ENCODE measurements around the gene MRPL48.
"Not testable (repeated sequence)": the region's sequence is repeated elsewhere in the genome, so short reads cannot be mapped to it uniquely, and the experiment has no call there.

The MRPL48 gene

DNA sequence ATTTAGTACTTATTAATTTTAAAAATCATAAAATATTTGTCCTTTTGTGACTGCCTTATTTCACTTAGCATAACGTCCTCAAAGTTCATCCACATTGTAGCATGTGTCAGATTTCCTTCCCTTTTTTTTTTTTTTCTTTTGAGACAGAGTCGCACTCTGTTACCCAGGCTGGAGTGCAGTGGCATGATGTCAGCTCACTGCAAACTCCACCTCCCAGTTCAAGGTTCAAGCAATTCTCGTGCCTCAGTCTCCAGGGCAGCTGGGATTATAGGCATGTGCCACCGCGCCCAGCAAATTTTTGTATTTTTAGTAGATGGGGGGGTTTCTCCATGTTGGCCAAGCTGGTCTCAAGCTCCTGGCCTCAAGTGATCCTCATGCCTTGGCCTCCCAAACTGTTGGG, 37.4 kb upstream of the MRPL48 start:
- Histone ChIP-seq H3K9ac (ENCODE audit: low read length) (no peak overlapping the region), H3K36me3 (ENCODE audit: low read length) (no peaks in the 10 kb centered on the region), H3K79me2 (ENCODE audit: insufficient read depth, low read length) (peaks cover 90% of the 10 kb centered on the region)

DNA sequence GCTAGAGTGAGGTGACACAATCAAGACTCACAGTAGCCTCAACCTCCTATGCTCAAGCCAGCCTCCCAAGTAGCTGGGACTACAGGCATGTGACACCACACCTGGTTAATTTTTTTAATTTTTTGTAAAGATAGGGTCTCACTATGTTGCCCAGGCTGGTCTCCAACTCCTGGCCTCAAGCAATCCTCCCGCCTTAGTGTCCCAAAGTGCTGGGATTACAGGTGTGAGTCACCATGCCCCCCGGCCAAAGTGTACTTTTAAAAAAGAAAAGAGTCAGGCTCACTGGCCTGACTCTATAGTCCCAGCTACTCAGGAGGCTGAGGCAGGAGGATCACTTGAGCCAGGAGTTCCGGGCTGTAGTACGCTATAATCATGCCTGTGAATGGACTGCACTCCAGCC, 36.8 kb upstream of the MRPL48 start:
- H4K20me1 ChIP-seq (ENCODE audit: low read depth, low read length), result not testable (repeated sequence)

More for the DNA sequence above, 37.4 kb upstream of the MRPL48 start:
- H3K4me2 ChIP-seq (ENCODE audit: low read depth, low read length, poor library complexity, severe bottlenecking), result no peak overlapping the region
- H3K9me2 ChIP-seq (replicated peaks; ENCODE audit: insufficient read depth, low read length), result no peaks in the 10 kb centered on the region
- peaks cover 6% of the 10 kb centered on the region; the same call in 1 of the 2 replicates for H3F3A ChIP-seq (ENCODE audit: insufficient read depth)
- H3K27ac ChIP-seq (ENCODE audit: low read depth, low read length), result no peak overlapping the region
- peaks cover 7% of the 10 kb centered on the region; the same call in 1 of the 2 replicates for H4K20me1 ChIP-seq (ENCODE audit: low read depth, low read length)
- H3K9me3 ChIP-seq (ENCODE audit: insufficient read depth, low read length), result no peaks in the 10 kb centered on the region
- TF ChIP-seq CTCF (IDR thresholded peaks at IDR 0.05; ENCODE audit: insufficient read depth, low read length, poor library complexity, severe bottlenecking), result no peak
- no peak for TF ChIP-seq EZH2phosphoT487 (conservative IDR thresholded peaks at IDR 0.05; ENCODE audit: low read length)
- H3K4me3 ChIP-seq (ENCODE audit: insufficient read depth, low read length, poor library complexity, severe bottlenecking), result no peak overlapping the region
- H3K27me3 ChIP-seq (ENCODE audit: low read length), result no peaks in the 10 kb centered on the region
- H2AFZ ChIP-seq (ENCODE audit: low read depth, low read length, severe bottlenecking), result no peak overlapping the region

DNA sequence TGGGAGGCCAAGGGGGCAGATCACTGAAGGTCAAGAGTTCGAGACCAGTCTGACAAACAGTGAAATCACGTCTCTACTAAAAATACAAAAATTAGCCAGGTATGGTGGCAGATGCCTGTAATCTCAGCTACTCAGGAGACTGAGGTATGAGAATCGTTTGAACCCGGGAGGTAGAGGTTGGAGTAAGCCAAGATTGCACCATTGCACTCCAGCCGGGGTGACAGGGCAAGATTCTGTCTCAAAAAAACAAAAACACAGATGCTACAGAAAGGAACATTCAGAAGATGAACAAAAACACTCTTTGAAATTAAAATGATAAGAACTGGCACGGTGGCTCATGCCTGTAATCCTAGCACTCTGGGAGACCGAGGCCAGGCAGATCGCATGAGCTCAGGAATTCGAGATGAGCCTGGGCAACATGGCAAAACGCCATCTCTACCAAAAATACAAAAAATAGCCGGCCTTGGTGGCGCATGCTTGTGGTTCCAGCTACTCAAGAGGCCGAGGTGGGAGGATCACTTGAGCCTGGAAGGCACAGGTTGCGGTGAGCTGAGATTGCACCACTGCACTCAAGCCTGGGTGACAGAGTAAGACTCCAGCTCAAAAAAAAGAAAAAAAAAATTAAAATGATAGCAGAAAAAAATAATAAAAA, 35.3 kb upstream of the MRPL48 start:
- no peaks in the 10 kb centered on the region for H3K27me3 ChIP-seq (ENCODE audit: low read length)
- H3K9ac ChIP-seq (ENCODE audit: low read length), result no peak overlapping the region
- TF ChIP-seq EZH2phosphoT487 (conservative IDR thresholded peaks at IDR 0.05; ENCODE audit: low read length) (no peak), CTCF (IDR thresholded peaks at IDR 0.05; ENCODE audit: insufficient read depth, low read length, poor library complexity, severe bottlenecking) (no peak)
- H3K36me3 ChIP-seq (ENCODE audit: low read length), result no peaks in the 10 kb centered on the region
- no peak overlapping the region for H3K4me3 ChIP-seq (ENCODE audit: insufficient read depth, low read length, poor library complexity, severe bottlenecking)
- H3K9me2 ChIP-seq (replicated peaks; ENCODE audit: insufficient read depth, low read length), result no peaks in the 10 kb centered on the region
- no peak overlapping the region for H3K4me2 ChIP-seq (ENCODE audit: low read depth, low read length, poor library complexity, severe bottlenecking)
- H3K79me2 ChIP-seq (ENCODE audit: insufficient read depth, low read length), result peaks cover 86% of the 10 kb centered on the region
- H3F3A ChIP-seq (ENCODE audit: insufficient read depth), result peaks cover 6% of the 10 kb centered on the region; the same call in 1 of the 2 replicates
- H4K20me1 ChIP-seq (ENCODE audit: low read depth, low read length), result peaks cover 7% of the 10 kb centered on the region; the same call in 1 of the 2 replicates
- no peak overlapping the region for H2AFZ ChIP-seq (ENCODE audit: low read depth, low read length, severe bottlenecking)
- no peaks in the 10 kb centered on the region for H3K9me3 ChIP-seq (ENCODE audit: insufficient read depth, low read length)
- H3K27ac ChIP-seq (ENCODE audit: low read depth, low read length), result no peak overlapping the region

More for the DNA sequence above, 36.8 kb upstream of the MRPL48 start:
- H3K36me3 ChIP-seq (ENCODE audit: low read length); H3K27me3 ChIP-seq (ENCODE audit: low read length); H3K9me3 ChIP-seq (ENCODE audit: insufficient read depth, low read length); H3K9me2 ChIP-seq (replicated peaks; ENCODE audit: insufficient read depth, low read length); H3K27ac ChIP-seq (ENCODE audit: low read depth, low read length); H3K4me3 ChIP-seq (ENCODE audit: insufficient read depth, low read length, poor library complexity, severe bottlenecking); H3K9ac ChIP-seq (ENCODE audit: low read length); H3F3A ChIP-seq (ENCODE audit: insufficient read depth); H3K4me2 ChIP-seq (ENCODE audit: low read depth, low read length, poor library complexity, severe bottlenecking); H2AFZ ChIP-seq (ENCODE audit: low read depth, low read length, severe bottlenecking): not testable (repeated sequence)
- peaks cover 88% of the 10 kb centered on the region for H3K79me2 ChIP-seq (ENCODE audit: insufficient read depth, low read length)

DNA sequence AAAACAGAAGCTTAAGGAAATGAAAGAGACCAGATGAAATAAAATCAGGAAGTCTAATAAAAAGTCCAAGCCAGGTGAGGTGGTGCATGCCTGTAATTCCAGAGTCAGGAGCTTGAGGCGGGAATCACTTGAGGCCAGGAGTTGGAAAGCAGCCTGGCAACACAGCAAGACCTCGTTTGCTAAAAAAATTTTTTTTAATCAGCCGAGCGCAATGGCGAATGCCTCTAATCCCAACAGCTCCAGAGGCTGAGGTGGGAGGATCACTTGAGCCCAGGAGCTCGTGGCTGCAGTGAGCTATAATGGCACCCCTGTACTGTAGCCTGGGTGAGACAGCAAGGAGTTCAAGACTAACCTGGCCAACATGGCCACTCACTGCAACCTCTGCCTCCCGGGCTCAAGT, 34.8 kb upstream of the MRPL48 start:
- Histone ChIP-seq H4K20me1 (ENCODE audit: low read depth, low read length) (0 out of 2 replicates have a peak, but pooled peaks cover 6% of the 10 kb centered on the region), H3F3A (ENCODE audit: insufficient read depth) (0 out of 2 replicates have a peak, but pooled peaks cover 2% of the 10 kb centered on the region)

More for the DNA sequence above, 34.8 kb upstream of the MRPL48 start:
- TF ChIP-seq EZH2phosphoT487 (conservative IDR thresholded peaks at IDR 0.05; ENCODE audit: low read length), result no peak
- no peak for TF ChIP-seq CTCF (IDR thresholded peaks at IDR 0.05; ENCODE audit: insufficient read depth, low read length, poor library complexity, severe bottlenecking)
- Histone ChIP-seq H3K27me3 (ENCODE audit: low read length) (no peaks in the 10 kb centered on the region), H3K27ac (ENCODE audit: low read depth, low read length) (no peak overlapping the region), H3K9me2 (replicated peaks; ENCODE audit: insufficient read depth, low read length) (no peaks in the 10 kb centered on the region), H3K4me2 (ENCODE audit: low read depth, low read length, poor library complexity, severe bottlenecking) (no peak overlapping the region), H3K36me3 (ENCODE audit: low read length) (no peaks in the 10 kb centered on the region), H3K4me3 (ENCODE audit: insufficient read depth, low read length, poor library complexity, severe bottlenecking) (no peak overlapping the region), H3K9me3 (ENCODE audit: insufficient read depth, low read length) (no peaks in the 10 kb centered on the region), H3K9ac (ENCODE audit: low read length) (no peak overlapping the region), H2AFZ (ENCODE audit: low read depth, low read length, severe bottlenecking) (no peak overlapping the region), H3K79me2 (ENCODE audit: insufficient read depth, low read length) (peaks cover 86% of the 10 kb centered on the region)
